HG02571 (cell line): ENCODE results near the gene STAC.

ENCODE experiments used
- ATAC-seq: cut with Tn5 transposase; IDR thresholded peaks from one replicate; pipeline ENCODE4 v1.9.1; 2021; ENCODE audit warnings: mild to moderate bottlenecking, moderate library complexity; ENCODE audit not compliant: unreplicated experiment

Gene STAC, protein sequence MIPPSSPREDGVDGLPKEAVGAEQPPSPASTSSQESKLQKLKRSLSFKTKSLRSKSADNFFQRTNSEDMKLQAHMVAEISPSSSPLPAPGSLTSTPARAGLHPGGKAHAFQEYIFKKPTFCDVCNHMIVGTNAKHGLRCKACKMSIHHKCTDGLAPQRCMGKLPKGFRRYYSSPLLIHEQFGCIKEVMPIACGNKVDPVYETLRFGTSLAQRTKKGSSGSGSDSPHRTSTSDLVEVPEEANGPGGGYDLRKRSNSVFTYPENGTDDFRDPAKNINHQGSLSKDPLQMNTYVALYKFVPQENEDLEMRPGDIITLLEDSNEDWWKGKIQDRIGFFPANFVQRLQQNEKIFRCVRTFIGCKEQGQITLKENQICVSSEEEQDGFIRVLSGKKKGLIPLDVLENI

DNA sequence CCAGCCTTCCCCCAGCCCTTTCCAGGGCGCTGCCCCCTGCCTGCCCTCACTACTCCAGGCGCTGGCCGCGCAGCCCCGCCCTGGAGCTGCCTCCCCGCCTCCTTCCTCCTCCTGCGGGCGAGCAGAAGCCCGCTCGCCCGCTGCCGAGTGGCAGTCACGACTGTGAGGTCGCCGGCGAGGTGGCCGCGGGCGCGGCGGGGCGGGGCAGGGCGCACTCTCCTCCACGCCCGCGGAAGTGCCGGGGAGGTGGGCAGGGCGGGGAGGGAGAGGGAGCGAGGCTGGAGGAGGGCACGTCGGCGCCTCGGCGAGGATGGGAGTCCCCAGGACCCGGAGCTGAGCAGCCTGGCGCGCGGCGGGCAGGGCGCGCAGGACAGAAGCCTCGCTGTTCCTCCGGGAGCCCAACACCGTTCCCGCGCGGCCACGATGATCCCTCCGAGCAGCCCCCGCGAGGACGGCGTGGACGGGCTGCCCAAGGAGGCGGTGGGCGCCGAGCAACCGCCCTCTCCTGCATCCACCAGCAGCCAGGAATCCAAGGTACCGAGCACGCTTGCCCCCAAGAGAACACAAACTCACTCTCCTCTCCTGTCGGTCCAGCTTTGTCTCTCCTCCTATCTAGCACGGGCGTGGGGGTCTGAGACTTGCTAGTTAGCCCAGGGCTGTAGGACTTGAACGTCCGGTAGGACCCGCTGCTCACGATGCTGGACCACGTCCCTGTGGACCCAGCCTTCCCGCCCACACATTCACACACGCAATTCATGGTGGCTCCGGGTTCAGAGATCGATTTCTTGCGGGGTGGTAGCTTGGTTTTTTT is at the start of gene STAC:
TSS of gene STAC (plus strand) at position 284 of the 811 bp plus-strand sequence. CDS start at position 424, 140 bp downstream.
- ATAC-seq = no peak

DNA sequence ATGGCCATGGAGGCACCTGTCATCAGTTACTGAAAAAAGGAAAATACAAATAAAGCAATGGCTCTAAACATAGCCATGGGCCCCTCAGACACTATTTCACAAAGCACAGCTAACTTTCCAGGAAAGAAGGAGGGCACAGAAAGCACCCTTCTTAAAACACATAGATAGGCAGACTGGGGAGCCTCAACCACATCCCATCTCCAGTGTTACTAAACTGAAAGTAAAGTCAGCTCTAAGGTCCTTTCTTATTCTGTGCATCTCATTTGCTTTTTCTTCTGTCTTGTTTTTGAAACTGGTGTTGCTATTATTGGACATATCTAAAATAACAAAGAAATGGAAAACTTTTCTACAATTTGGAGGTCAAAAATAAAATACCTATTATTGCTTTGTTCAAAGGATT is 48.2 kb upstream of the STAC start:
- ATAC-seq = no peak

DNA sequence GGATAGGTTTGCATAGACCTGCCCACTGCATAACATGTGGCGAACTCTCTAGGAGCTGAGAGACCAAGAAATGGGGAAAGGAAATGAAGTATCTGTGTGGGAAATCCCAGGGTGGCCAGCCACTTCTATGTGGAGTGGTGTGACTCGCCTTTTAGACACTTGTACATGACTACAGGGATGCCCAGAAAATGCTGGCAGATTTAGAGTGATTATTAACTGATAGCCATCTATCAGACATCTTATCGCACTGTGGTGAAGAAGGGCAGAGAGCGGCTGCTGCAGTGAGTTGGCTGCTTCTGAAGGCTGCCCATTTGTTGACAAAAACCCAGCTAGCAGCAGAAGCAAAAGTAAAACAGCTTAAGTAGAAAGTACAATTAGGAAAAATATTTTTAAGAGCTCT is 18.1 kb upstream of the STAC start:
- ATAC-seq = no peak

DNA sequence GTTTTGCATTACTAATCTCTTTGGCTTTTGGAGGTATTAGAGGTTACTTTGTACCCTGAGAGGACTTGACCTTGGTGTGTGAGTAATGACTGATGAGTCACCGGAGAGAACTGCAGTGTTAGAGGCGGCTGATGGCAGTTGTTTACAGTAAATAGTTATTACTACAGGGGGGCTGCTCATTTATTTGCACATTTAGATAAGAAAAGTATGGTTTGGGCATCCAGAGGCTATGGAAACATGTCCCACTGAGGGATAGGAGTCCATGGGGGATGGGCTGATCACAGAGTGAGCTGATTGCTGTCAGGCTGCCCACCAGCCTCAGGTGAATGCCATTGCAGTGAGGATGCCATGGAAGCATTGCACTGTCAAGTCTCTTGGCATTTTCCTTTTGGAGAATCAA is 17.3 kb upstream of the STAC start:
- ATAC-seq = no peak

DNA sequence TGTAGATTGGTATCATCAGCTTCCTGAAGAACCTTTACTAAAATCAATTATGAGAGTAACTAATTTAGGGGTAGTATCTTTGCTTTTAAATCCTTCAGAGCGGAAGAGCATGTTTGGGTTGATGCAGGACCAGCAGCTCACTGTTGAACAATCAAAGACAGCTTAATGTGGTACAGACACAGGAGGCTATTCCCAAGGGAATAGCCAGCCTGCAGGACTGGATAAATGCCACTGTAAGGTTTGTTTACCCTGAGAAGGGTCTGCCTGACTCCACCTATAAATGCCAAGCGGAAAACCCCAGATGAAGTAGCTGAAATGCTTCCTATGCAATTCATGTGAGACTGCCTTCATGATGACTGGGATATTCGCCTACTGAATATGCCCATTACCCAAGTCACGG is 16.0 kb upstream of the STAC start:
- ATAC-seq = no peak

DNA sequence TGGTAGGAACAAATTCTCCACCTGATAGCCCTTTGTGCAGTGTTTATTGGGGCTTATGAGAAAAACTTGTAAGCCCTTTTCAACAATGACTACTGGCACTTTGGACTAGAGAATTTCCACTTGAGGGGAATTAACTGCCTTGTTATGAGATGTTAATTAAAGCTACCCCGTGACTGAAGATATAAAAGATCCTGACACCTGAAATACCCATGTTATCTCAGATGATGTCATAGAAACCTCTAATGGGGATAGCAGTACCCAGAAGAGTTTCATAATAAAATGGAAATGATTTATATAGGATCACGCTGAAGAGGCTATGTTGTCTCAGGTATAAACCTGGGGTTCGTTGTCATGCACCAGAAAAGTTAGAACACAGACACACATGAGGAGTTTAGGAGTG is 14.5 kb upstream of the STAC start:
- no peak for ATAC-seq

DNA sequence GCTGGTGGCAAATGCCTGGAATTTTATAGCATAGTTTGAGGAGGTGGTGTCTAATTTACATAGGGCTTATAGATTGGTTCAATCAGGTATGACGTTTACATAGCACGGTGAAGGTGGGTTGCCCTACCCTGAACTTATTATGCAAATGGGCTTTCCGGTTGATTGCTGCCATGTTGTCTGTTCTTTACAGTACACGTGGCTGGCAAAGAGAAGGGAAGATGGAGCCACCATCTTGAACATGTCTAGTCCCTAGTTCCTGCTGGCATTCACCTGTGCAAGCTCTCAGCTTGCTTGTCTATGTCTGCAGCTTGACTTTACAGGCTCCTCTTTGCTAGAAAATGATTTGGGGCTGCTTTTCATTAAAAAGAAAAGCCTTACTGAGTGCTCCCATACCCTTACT is 14.0 kb upstream of the STAC start:
- no peak for ATAC-seq

DNA sequence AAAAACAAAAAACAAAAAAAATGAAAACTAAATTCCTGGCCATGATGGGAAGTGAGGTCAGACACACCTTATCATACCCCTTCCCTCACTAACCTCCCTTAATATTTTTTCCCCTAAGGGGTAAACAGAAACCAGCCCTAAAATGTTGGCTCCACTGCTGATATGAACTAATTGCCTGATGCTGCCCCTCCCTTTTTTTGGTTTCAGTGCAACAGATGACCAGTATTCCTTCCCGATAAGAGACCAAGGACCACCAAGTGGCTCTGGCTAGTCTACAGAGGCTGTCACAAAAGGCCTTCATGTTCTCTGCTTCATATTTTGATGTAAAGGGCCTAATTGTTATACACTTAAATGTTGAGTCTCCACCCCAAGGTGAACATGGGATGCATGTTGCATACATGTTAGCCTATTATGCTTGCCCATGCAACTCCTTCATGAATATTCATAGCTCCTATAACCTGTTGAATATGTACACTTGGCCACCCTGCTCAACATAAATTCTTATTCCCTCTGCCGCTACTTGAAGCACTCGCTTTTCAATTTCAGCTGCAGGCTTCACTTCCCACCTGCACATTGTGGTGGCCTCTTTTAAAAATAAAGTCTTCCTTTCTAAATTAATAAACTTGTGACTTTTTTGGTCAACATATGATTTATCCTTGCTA is 12.3 kb upstream of the STAC start:
- ATAC-seq = no peak

DNA sequence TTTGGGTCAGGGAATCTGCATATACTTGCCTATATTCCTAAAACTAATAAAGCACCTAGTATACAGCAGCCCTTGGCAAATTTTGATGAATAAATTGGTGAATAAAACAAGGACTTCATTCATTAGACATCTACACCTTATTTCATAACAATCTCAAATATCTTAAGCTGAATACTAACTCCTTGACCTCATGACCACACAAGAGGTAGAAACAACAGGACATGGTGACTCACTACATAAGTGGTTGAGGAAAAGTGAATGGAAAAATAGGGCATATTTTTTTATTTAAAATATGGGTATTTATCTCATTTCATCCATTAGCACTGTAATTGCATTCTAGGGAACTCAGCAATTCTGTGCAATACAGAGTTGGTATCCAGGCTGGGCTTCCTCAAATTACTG is 7.8 kb upstream of the STAC start:
- ATAC-seq = no peak

DNA sequence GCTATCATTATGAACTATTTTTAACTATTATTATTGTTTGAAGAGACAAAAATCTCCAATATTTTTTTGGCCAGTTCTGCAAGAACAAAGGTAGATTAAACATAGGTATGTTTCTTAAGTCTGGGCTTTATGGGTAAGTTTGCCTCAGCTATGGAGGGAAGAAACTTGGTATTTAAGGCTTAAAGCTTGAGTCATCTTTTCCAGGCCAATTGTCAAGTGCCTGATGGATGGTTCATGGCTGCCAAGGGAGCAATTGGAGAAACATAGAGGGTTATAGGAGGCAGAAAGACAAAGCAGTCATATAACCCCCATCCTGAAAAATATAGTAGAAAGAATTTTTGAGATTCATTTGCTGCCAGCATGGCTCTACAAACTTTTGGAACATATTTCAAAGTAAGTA is 7.2 kb upstream of the STAC start:
- no peak for ATAC-seq

DNA sequence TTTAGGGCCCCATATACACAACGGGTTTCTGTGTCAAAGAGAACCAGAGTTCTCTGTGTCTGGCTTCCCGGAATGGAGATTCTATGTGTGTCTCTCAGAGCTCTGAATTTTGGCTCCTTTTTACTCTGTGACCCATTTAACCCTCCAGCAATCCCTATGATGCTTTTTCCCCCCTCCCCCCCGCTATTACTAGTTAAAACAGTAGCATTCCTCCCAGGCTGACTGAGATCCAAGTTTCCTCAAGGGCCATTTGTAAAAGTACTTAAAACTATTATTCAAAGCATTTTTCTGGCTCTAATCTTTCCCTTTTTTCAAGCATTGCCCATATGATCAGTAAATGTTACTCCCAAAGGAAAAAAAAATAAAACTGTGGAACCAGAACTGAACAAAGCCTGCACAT is 6.6 kb upstream of the STAC start:
- no peak for ATAC-seq

DNA sequence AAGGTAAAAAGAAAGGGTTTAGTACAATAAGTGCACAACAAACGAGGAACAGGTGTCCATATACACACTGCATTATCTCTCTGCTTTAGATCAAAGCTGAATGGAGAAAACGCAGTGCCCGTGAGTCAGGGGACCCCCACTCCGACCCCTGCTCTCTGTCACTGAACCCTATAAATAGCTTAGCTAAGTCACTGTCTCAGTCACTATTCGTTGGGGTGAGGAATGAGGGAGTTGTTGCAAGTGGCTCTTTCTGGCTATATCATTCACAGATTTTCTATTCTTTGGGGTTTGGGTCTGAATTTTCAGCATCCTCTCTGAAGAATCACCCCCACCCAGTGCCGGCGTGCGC is 458 bp upstream of the STAC start:
- no peak for ATAC-seq

DNA sequence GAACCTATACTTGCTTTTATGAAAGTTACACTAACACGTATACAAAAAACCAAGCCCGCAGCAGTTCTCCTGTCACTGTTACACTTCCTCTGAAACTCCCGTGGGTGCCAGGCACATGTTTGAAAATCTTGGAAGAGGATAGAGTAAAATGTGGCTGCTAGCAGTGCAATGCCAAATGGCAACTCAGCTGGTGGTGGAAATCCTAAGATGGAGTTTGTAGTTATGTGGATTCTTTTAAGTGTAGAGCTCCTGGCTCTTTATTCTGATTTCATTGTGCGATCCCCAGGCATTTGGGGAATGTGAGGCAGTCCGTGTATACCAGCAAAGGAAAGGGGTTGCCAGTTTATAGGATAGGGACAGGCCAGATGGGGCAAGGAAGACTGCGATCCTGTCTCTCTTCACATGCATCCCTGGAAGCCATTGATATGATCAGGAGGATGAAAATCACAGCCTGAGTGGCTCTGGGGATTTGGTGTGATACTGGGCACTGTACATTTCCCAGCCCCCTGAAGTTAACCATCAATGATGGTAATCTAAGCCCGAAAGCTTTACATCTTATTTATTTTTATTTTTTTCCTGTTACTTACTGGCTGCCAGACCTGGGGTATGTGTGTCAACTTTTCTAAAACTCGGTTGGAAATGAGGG is 1.1 kb downstream of the STAC start:
- ATAC-seq = no peak

DNA sequence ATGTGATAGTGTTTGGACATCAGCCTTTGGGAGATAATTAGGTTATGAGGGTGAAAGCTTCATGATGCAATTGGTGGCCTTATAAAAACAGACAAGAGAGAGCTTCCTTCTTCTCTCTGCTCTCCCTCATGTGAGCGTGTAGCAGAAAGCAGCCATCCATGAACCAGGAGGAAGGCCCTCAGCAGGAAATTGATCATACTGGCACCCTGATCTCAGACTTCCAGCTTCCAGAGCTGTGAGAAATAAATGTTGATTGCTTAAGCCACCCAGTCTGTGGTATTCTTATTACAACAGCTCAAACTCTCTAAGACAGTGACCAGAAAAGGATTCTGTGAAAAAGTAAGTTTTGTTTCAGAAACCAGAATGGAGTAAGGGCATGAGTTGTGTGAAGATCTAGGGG is 13.3 kb downstream of the STAC start:
- no peak for ATAC-seq

DNA sequence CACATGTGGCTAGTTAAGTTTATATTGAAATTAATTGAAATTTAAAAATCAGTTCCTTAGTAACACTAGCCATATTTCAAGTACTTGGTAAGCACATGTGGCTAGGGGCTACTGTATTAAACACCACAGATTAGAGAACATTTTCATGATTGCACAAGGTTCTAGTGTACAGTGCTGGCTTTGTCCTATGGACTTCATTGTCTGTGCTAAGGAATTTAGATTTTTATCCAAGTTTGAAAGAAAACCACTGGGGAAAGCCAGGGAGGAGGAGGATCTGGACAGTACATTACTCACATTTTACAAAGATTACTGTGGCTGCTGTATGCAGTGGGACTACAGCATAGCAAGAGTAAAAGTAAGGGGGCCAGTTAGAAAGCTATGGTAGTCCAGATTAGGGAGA is 13.9 kb downstream of the STAC start:
- no peak for ATAC-seq

DNA sequence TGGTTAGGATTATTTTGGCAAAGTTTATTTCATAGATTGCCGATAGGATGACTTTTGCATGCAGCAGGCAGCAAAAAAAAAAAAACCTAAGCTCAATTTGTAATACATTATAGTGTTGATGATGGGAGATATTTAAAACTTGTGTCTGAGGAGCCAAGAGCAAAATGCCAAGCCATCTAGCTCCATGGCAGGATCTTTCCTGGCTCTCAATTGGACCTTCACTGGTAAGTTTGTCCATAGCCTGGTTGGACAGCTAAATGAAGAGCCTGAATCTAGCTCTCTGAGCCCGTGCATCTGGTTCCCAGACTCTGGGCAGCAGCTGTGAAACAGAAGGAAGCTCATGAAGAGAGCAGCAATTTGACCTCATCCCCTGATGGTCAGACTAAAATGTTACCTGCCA is 17.5 kb downstream of the STAC start:
- no peak for ATAC-seq

DNA sequence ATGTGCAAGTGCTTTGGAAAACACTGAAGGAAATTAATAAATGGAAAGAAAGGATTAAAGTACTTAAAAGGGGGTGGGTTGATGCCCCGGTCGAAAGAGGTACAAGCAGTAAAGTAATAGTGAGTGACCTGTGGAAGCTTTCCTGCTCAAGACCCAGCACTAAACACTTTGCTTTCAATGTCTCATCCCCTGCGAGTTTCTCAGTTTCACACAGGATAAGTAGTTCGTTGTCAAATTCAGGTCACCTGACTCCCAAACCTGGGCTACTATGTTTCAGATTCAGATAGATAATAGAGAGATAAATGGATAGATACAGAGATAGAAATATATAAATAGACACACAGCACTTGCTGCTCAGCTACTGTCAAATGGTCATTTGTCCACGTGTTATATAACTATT is 19.6 kb downstream of the STAC start:
- no peak for ATAC-seq

DNA sequence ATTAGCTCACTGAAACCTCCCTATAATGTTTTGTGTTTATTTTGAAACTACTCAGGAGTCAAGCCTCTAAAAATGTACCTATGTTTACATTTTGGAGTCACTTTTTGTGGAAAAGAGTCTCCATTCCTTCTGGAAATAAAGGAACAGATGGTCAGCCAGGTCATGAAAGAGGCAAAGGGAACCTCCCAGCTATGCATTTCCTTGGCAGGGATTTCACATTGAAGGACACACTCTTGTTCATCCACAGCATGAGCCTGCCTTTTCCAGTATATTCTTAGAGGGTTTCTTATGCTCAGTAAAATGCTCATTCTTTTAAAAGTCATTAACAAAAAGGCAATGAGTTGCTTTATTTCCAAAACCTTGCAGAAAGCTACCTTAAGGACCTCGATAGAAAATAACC is 20.8 kb downstream of the STAC start:
- ATAC-seq = no peak

DNA sequence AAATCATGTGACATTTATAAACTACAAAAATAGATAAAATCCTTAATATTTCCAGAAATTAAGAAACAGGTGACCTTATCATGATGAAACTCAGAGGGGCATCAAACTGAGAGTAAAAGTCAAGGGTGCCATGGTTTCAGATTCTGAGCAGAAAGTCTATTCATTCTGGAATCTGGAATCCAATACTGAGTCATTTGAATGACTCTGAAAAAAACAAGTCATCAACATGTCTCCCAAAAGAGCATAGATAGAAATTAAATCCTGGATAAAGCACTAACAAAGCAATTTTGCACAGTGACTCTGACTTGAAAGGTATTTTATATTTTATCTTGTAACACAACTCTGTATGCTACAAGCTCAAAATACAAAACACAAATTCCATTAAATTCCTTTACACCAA is 23.4 kb downstream of the STAC start:
- no peak for ATAC-seq

DNA sequence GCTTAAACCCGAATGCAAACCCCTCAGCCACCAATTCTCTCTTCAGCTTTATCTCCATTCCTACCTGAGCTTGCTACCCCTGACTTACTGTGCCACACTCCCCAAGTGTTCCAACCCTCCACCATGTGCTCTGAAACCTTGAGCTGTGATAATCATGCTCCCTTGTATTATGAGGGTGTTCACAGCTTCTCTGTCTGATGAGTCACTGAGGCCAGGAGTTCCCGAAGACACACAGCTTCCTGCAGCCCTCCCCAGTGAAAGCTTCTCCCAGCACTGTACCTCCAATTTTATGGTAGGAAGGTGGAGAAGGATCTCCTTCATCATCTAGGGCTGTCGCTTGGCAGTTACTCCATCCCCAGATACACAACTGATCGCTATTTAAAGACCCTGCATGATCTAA is 24.9 kb downstream of the STAC start:
- ATAC-seq = no peak

DNA sequence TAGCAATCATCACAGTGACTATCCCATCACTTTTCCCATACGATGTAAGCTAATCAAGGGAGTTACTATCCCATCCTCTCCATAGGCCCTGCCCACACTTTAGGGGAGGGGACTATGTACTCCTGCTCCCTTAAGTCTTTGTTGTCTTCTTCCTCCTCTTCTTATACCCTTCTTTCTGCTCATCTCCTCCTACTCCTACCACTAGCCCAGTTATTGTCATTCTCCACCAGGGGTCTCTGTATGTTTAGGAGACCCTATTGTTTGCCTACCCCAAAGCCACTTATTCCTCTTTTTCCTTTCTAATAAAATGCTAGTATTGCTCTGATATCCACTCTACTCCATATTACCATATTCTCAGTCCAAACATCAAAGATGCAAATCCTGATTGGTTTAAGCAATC is 27.8 kb downstream of the STAC start:
- ATAC-seq = no peak
